Bronchial epithelial cell (primary cell): Measurements from ENCODE around the gene ICAM4. TPM values are rescaled to one million over a fixed set of nuclear protein-coding genes. Genes with fewer than 3 reads are reported as not detected.
A peak's percentile ranks its signal among the peaks of the same experiment; 100 is the strongest.

Experiments used
- DNase-seq: peaks from one replicate; pipeline ENCODE4 v3.0.0-alpha.2; 2010; ENCODE audit warnings: low read depth
- FAIRE-seq: peaks from 2 replicates; lab custom pipeline; 2011; peaks lifted over from hg19 to GRCh38; lab: Jason Lieb, UNC
- H3K27me3 ChIP-seq: 2 replicates; pipeline ENCODE4 v1.5.1; 2011; ENCODE audit warnings: low read length; ENCODE audit not compliant: control insufficient read depth, insufficient read depth
- H3K36me3 ChIP-seq: 2 replicates; pipeline ENCODE4 v1.5.1; 2011; ENCODE audit warnings: low read length; ENCODE audit not compliant: control insufficient read depth, insufficient read depth
- H3K4me3 ChIP-seq: 2 replicates; pipeline ENCODE4 v1.5.1; 2011; ENCODE audit warnings: mild to moderate bottlenecking, low read depth, low read length, control low read depth
- total RNA-seq: library from RNA; depleted of rRNA; stranded (reverse); fragments of >200 nt; gene quantifications from 2 replicates; pipeline ENCODE4 v1.2.1, GENCODE V29; 2014
- TF ChIP-seq, protein P1 (sequence below): IDR thresholded peaks from 2 replicates; pipeline ENCODE4 v1.5.1; 2011; ENCODE audit warnings: mild to moderate bottlenecking, moderate library complexity, low read length, control low read depth, inconsistent platforms; ENCODE audit not compliant: insufficient read depth, severe bottlenecking

The ICAM4 gene
- total RNA-seq, 1 donor from 2014 or later = 10.8 TPM

DNA sequence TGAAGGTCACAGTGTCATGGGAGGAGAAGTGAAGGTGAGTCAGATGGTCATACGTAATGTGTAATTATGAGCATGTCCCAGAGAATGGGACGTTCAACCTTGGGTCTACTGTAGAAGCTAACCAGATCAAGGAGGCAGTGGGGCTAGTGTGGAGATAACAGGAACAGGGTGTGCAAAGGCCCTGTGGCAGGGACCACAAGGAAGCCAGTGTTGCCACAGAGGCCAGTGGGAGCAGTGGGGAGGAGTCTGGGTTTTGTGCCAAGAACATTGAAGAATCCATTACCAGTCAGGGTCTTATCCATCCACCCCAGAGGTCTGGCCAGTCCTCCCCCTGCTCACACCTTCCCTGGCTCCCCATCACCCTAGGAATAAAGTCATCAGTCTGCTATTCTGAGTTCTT is 31.4 kb upstream of the ICAM4 start:
- TF ChIP-seq, protein P1, sequence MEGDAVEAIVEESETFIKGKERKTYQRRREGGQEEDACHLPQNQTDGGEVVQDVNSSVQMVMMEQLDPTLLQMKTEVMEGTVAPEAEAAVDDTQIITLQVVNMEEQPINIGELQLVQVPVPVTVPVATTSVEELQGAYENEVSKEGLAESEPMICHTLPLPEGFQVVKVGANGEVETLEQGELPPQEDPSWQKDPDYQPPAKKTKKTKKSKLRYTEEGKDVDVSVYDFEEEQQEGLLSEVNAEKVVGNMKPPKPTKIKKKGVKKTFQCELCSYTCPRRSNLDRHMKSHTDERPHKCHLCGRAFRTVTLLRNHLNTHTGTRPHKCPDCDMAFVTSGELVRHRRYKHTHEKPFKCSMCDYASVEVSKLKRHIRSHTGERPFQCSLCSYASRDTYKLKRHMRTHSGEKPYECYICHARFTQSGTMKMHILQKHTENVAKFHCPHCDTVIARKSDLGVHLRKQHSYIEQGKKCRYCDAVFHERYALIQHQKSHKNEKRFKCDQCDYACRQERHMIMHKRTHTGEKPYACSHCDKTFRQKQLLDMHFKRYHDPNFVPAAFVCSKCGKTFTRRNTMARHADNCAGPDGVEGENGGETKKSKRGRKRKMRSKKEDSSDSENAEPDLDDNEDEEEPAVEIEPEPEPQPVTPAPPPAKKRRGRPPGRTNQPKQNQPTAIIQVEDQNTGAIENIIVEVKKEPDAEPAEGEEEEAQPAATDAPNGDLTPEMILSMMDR = no peak
- Histone ChIP-seq H3K4me3 (no peak overlapping the region), H3K27me3 (no peaks in the 10 kb centered on the region), H3K36me3 (peaks cover 26% of the 10 kb centered on the region)
- DNase-seq (no peak), FAIRE-seq (no peak)

DNA sequence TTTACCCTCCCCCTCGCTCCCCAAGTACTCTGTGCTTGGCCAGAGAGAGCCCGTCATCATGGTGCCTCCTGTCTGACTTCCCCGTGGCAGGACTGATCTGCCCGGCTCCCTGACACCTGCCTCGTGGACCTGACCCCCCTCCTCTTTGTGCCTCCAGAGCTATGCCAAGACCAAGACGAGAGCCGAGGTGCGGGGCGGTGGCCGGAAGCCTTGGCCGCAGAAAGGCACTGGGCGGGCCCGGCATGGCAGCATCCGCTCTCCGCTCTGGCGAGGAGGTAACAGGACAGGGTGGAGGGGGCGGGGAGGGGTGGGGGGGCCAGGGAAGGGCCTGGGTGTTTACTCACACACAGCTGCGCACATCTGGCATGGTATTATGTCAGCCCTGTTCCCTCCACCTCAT is 30.2 kb upstream of the ICAM4 start:
- H3K4me3 ChIP-seq = no peak overlapping the region
- peaks cover 26% of the 10 kb centered on the region for H3K36me3 ChIP-seq
- DNase-seq (no peak), FAIRE-seq (no peak)
- H3K27me3 ChIP-seq = no peaks in the 10 kb centered on the region
- TF ChIP-seq, protein P1 = no peak

DNA sequence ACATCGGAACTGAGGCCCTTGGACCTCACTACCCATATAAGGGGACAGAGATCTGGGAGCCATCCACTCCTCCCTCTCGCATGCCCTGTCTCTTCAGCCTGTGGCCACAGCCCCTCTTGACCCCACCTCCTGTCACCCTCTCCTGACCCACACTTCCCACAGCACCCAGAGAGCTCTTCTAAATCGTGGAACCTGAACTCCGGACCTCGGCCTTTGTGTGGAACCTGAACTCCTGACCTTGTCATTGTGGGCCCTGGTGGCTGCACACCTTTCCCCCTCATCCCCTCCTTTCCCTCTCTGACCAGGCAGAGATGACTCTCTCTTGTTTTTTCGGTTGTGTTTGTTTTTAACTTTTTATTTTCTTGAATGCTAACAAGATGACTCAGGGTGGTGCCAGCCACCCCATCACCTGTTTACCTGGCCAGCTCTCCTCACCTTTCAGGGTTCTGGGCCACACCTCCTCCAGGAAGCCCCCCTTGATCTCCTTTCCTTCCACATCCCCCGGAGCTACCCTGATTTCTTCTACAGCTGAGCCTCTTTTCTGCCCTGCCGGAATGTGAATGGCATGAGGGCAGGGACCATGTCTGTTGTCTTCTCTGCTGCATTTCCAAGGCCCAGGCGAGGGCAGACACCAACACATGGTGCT is 29.7 kb upstream of the ICAM4 start:
- Histone ChIP-seq H3K27me3 (no peaks in the 10 kb centered on the region), H3K4me3 (no peak overlapping the region), H3K36me3 (peaks cover 26% of the 10 kb centered on the region)
- no peak for FAIRE-seq
- DNase-seq = no peak
- TF ChIP-seq, protein P1 = no peak

DNA sequence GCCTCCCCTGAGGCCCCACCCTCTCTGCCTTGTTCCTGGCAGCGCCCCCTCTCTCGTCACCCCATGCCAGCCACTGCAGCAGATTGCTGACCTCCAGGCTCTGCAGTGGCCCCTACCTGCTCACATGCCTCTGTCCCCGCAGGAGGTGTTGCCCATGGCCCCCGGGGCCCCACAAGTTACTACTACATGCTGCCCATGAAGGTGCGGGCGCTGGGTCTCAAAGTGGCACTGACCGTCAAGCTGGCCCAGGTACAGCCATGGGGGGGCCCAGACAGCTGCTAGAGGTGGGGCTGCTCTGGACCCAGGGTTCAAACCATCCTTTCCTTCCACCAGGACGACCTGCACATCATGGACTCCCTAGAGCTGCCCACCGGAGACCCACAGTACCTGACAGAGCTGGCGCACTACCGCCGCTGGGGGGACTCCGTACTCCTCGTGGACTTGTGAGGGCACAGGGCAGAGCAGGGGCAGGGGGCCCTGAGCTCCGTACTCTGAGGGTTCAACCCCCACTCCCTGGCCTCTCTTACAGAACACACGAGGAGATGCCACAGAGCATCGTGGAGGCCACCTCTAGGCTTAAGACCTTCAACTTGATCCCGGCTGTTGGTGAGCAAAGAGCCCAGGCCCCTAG is 28.6 kb upstream of the ICAM4 start:
- H3K27me3 ChIP-seq = no peaks in the 10 kb centered on the region
- DNase-seq (no peak), FAIRE-seq (no peak)
- TF ChIP-seq, protein P1 = no peak
- H3K36me3 ChIP-seq = peaks cover 26% of the 10 kb centered on the region
- H3K4me3 ChIP-seq = no peak overlapping the region

DNA sequence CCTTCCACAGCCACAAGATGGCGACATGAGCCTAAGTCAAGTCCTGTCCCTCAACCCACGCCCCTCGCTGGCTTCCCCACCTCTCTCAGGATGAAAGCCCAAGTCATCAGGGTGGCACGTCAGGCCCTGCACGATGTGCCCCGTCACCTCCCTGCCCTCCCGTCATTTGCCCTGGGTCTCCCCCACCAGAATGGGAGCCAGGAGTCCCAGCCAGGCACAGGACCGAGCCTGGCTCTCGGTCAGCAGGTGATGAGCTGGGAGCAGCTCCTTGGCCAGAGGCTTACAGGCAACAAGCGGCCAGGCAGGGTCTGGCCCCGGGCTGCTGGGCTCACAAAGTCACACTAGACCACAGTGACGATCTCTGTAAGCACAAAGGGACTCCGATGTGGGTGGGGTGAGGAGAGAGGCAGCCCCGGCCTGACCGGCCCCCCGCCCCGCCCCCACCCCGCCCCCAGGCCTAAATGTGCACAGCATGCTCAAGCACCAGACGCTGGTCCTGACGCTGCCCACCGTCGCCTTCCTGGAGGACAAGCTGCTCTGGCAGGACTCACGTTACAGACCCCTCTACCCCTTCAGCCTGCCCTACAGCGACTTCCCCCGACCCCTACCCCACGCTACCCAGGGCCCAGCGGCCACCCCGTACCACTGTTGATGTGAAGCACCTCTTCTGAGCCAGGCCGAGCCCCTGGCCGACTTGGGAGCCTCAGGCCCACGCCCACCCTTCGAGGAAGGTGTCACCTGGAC is 27.4 kb upstream of the ICAM4 start:
- TF ChIP-seq, protein P1 = peak; percentile 88
- H3K4me3 ChIP-seq = no peak overlapping the region
- peaks cover 23% of the 10 kb centered on the region for H3K36me3 ChIP-seq
- H3K27me3 ChIP-seq = no peaks in the 10 kb centered on the region
- DNase-seq = peak; percentile 88
- no peak for FAIRE-seq
